Gastrocnemius medialis (tissue), 4 donors: Measurements from ENCODE around the gene TSHZ3.

ENCODE experiments used
- CTCF ChIP-seq, 5 experiments: fragments of 450-650 bp in 3 of 5; fragments of 200-600 bp in 2 of 5; sonication (generic) in 2 of 5; IDR thresholded peaks in 4 of 5; conservative IDR thresholded peaks in 1 of 5; 1 replicate in 4 of 5; 2 replicates in 1 of 5; pipeline ENCODE4 v1.5.1; 2016 to 2019; ENCODE audit warnings: antibody characterized with exemption in 5 of 5, mild to moderate bottlenecking in 3 of 5, moderate library complexity in 3 of 5
- POLR2A ChIP-seq, 2 donors: fragments of 450-650 bp; IDR thresholded peaks; one replicate each; pipeline ENCODE4 v1.6.1; 2017; ENCODE audit warnings: antibody characterized with exemption in 2 of 2, mild to moderate bottlenecking in 2 of 2, moderate library complexity in 2 of 2

GRCh38 chr19:31255831-31256592, 93.2 kb downstream of the TSHZ3 start:
- no peak for TF ChIP-seq CTCF (IDR thresholded peaks at IDR 0.05 in 4 of 5, conservative IDR thresholded peaks at IDR 0.05 in 1 of 5)
- TF ChIP-seq POLR2A (IDR thresholded peaks at IDR 0.05), result no peak
